NCI-H226 (cell line): Measurements from ENCODE around the gene TMEM41A.

Source experiments
- DNase-seq: peaks from one replicate; pipeline ENCODE4 v3.0.0-alpha.2; 2015

Gene TMEM41A

GRCh38 chr3:185498503-185499396 is at the start of gene TMEM41A:
Gene TMEM41A (minus strand): TSS chr3:185499035. CDS start chr3:185498961, 74 bp downstream.
- DNase-seq, result peak; percentile 87

- DNase-seq, result no peak
Measured at GRCh38 chr3:185540695-185541094, 41.9 kb upstream of the TMEM41A start.

GRCh38 chr3:185539934-185540333 is 41.1 kb upstream of the TMEM41A start:
- DNase-seq, result no peak

GRCh38 chr3:185537369-185537970 is 38.6 kb upstream of the TMEM41A start:
- DNase-seq, result peak; percentile 99

- DNase-seq, result peak; percentile 83
Measured at GRCh38 chr3:185534511-185534910, 35.7 kb upstream of the TMEM41A start.

- DNase-seq, result no peak
Measured at GRCh38 chr3:185532901-185533300, 34.1 kb upstream of the TMEM41A start.

- no peak for DNase-seq
Measured at GRCh38 chr3:185530856-185531255, 32.0 kb upstream of the TMEM41A start.

GRCh38 chr3:185528532-185528931 is 29.7 kb upstream of the TMEM41A start:
- DNase-seq, result no peak

- DNase-seq, result peak; percentile 28
Measured at GRCh38 chr3:185527364-185527763, 28.5 kb upstream of the TMEM41A start.

- no peak for DNase-seq
Measured at GRCh38 chr3:185526349-185526951, 27.6 kb upstream of the TMEM41A start.

- no peak for DNase-seq
Measured at GRCh38 chr3:185521349-185522138, 22.7 kb upstream of the TMEM41A start.

GRCh38 chr3:185519021-185519420 is 20.2 kb upstream of the TMEM41A start:
- DNase-seq, result no peak

GRCh38 chr3:185517387-185518130 is 18.7 kb upstream of the TMEM41A start:
- no peak for DNase-seq

GRCh38 chr3:185511711-185512110 is 12.9 kb upstream of the TMEM41A start:
- no peak for DNase-seq

GRCh38 chr3:185508335-185508991 is 9.6 kb upstream of the TMEM41A start:
- DNase-seq, result no peak

- DNase-seq, result no peak
Measured at GRCh38 chr3:185507883-185508282, 9.0 kb upstream of the TMEM41A start.

- DNase-seq, result no peak
Measured at GRCh38 chr3:185504636-185505035, 5.8 kb upstream of the TMEM41A start.

- no peak for DNase-seq
Measured at GRCh38 chr3:185503521-185503920, 4.7 kb upstream of the TMEM41A start.

- DNase-seq, result no peak
Measured at GRCh38 chr3:185502987-185503386, 4.2 kb upstream of the TMEM41A start.

- DNase-seq, result no peak
Measured at GRCh38 chr3:185490241-185490640, 8.6 kb downstream of the TMEM41A start.

GRCh38 chr3:185489462-185489861 is 9.4 kb downstream of the TMEM41A start:
- DNase-seq, result no peak

- DNase-seq, result no peak
Measured at GRCh38 chr3:185488465-185488864, 10.4 kb downstream of the TMEM41A start.
